ENCODE measurements around the gene MUC5AC. TPM values are rescaled to one million over a fixed set of nuclear protein-coding genes. Genes with fewer than 3 reads are reported as not detected.
"Not testable (repeated sequence)": the region's sequence is repeated elsewhere in the genome, so short reads cannot be mapped to it uniquely, and the experiment has no call there.

Gene MUC5AC
- total RNA-seq, 3 donors from 2014 or later, result 0.03 to 0.63 TPM; not detected in 1

GRCh38 chr11:1241706-1242105 lies 84.0 kb downstream of the MUC5AC start:
- intact Hi-C loops (cut with DNase I, micrococcal nuclease), result no loop called here
- no peak for DNase-seq
- Histone ChIP-seq H3K36me3 (ENCODE audit: low read depth) (no peaks in the 10 kb centered on the region), H3K9me3 (no peaks in the 10 kb centered on the region), H3K4me3 (no peak overlapping the region), H3K4me1 (ENCODE audit: low read depth) (peaks cover 14% of the 10 kb centered on the region)
- TF ChIP-seq CTCF (IDR thresholded peaks at IDR 0.05), result no peak
- ATAC-seq, result no peak

- ATAC-seq (no peak), DNase-seq (no peak)
- Histone ChIP-seq H3K4me3 (no peak overlapping the region), H3K4me1 (ENCODE audit: low read depth) (peaks cover 13% of the 10 kb centered on the region), H3K36me3 (ENCODE audit: low read depth) (no peaks in the 10 kb centered on the region), H3K9me3 (no peaks in the 10 kb centered on the region)
- intact Hi-C loops (cut with DNase I, micrococcal nuclease), result no loop called here
- no peak for TF ChIP-seq CTCF (IDR thresholded peaks at IDR 0.05)
Observed at GRCh38 chr11:1242289-1242688, 84.5 kb downstream of the MUC5AC start.

- H3K4me3 ChIP-seq; H3K36me3 ChIP-seq (ENCODE audit: low read depth); ATAC-seq; DNase-seq; intact Hi-C loops (cut with DNase I, micrococcal nuclease); H3K4me1 ChIP-seq (ENCODE audit: low read depth); H3K9me3 ChIP-seq: not testable (repeated sequence)
Observed at GRCh38 chr11:1242751-1243150, 85.0 kb downstream of the MUC5AC start.

GRCh38 chr11:1243521-1243920 lies 85.8 kb downstream of the MUC5AC start:
- not testable (repeated sequence) for ATAC-seq; H3K36me3 ChIP-seq (ENCODE audit: low read depth)

GRCh38 chr11:1244557-1244956 lies 86.8 kb downstream of the MUC5AC start:
- H3K4me1 ChIP-seq (ENCODE audit: low read depth); H3K9me3 ChIP-seq; H3K36me3 ChIP-seq (ENCODE audit: low read depth); H3K4me3 ChIP-seq; intact Hi-C loops (cut with DNase I, micrococcal nuclease); ATAC-seq: not testable (repeated sequence)
- peak in 1 of 3 donors; percentile 34 for DNase-seq

More at GRCh38 chr11:1243521-1243920, 85.8 kb downstream of the MUC5AC start:
- H3K4me3 ChIP-seq; DNase-seq; H3K9me3 ChIP-seq; H3K4me1 ChIP-seq (ENCODE audit: low read depth); intact Hi-C loops (cut with DNase I, micrococcal nuclease): not testable (repeated sequence)

GRCh38 chr11:1245717-1246116 lies 88.0 kb downstream of the MUC5AC start:
- ATAC-seq (peak; percentile 35), DNase-seq (peak in 1 of 3 donors; percentile 51)
- H3K4me3 ChIP-seq; H3K9me3 ChIP-seq; H3K4me1 ChIP-seq (ENCODE audit: low read depth); intact Hi-C loops (cut with DNase I, micrococcal nuclease); H3K36me3 ChIP-seq (ENCODE audit: low read depth): not testable (repeated sequence)

GRCh38 chr11:1246301-1246700 lies 88.5 kb downstream of the MUC5AC start:
- ATAC-seq (peak; percentile 66), DNase-seq (peak; percentile 69 to 73 (median 71))
- H3K4me3 ChIP-seq; H3K36me3 ChIP-seq (ENCODE audit: low read depth); intact Hi-C loops (cut with DNase I, micrococcal nuclease); H3K4me1 ChIP-seq (ENCODE audit: low read depth); H3K9me3 ChIP-seq: not testable (repeated sequence)

GRCh38 chr11:1247026-1247425 lies 89.3 kb downstream of the MUC5AC start:
- ATAC-seq; H3K4me3 ChIP-seq; H3K36me3 ChIP-seq (ENCODE audit: low read depth); H3K4me1 ChIP-seq (ENCODE audit: low read depth); H3K9me3 ChIP-seq; intact Hi-C loops (cut with DNase I, micrococcal nuclease): not testable (repeated sequence)
- DNase-seq, result peak in 1 of 3 donors; percentile 26

GRCh38 chr11:1248951-1249350 lies 91.2 kb downstream of the MUC5AC start:
- H3K4me1 ChIP-seq (ENCODE audit: low read depth); ATAC-seq; H3K36me3 ChIP-seq (ENCODE audit: low read depth); H3K9me3 ChIP-seq; H3K4me3 ChIP-seq; intact Hi-C loops (cut with DNase I, micrococcal nuclease): not testable (repeated sequence)
- peak in 1 of 3 donors; percentile 27 for DNase-seq

GRCh38 chr11:1250411-1250810 lies 92.7 kb downstream of the MUC5AC start:
- H3K4me3 ChIP-seq; intact Hi-C loops (cut with DNase I, micrococcal nuclease); H3K9me3 ChIP-seq; ATAC-seq; H3K36me3 ChIP-seq (ENCODE audit: low read depth); H3K4me1 ChIP-seq (ENCODE audit: low read depth): not testable (repeated sequence)
- DNase-seq, result peak in 1 of 3 donors; percentile 36

Other genes starting within 250 kb of the MUC5AC start
- gene CHID1, start 247.1 kb upstream of the MUC5AC start, total RNA-seq, result 10 to 100 TPM; 52.3 to 64.3 (median 55.3) TPM
- 100 to 1,000 TPM in 1 of 3 donors, 10 to 100 TPM in 2; 68.8 to 105 (median 99.5) TPM for gene AP2A2, start 232.1 kb upstream of the MUC5AC start, total RNA-seq
- not detected for gene MUC6, start 121.2 kb upstream of the MUC5AC start, total RNA-seq
- gene MUC2, start 83.1 kb upstream of the MUC5AC start, total RNA-seq, result 1,000 to 10,000 TPM in 2 of 3 donors, 100 to 1,000 TPM in 1; 379 to 1,246 (median 1,109) TPM
- 100 to 1,000 TPM; 133 to 431 (median 135) TPM for gene MUC5B, start 65.1 kb downstream of the MUC5AC start, total RNA-seq
- 10 to 100 TPM; 62.4 to 65.4 (median 62.5) TPM for gene TOLLIP, start 151.7 kb downstream of the MUC5AC start, total RNA-seq
- 1 to 10 TPM in 1 of 3 donors, under 1 TPM in 2; 0.58 to 4.3 (median 0.60) TPM for gene BRSK2, start 232.0 kb downstream of the MUC5AC start, total RNA-seq

Data from mucosa of descending colon (tissue), 3 donors.